Astrocyte of the spinal cord (primary cell): ENCODE data around the gene KATNAL2.

Source experiments
- DNase-seq: peaks from one replicate; pipeline ENCODE4 v3.0.0; 2011; ENCODE audit warnings: low read depth, low spot score
- H3K4me3 ChIP-seq: 2 replicates; pipeline ENCODE4 v1.5.1; 2011; ENCODE audit warnings: low read depth, mild to moderate bottlenecking, low read length, moderate library complexity
- CTCF ChIP-seq: IDR thresholded peaks from 2 replicates; pipeline ENCODE4 v1.5.1; 2012; ENCODE audit warnings: low read depth, mild to moderate bottlenecking, low read length, inconsistent platforms
- in situ Hi-C: cut with HindIII; loops from 2 replicates; pipeline ENCODE4 v1.10.0; 2017; ENCODE audit warnings: low sequenced_read_pairs

Gene KATNAL2

GRCh38 chr18:46920653-46921052, 3.3 kb downstream of the KATNAL2 start:
- H3K4me3 ChIP-seq, result no peak overlapping the region
- in situ Hi-C loops, result no loop called here
- no peak for TF ChIP-seq CTCF
- DNase-seq, result no peak

- in situ Hi-C loops, result no loop called here
- TF ChIP-seq CTCF, result no peak
- DNase-seq, result peak; percentile 56
- no peak overlapping the region for H3K4me3 ChIP-seq
These were observed 22.0 kb downstream of the KATNAL2 start for GRCh38 chr18:46939337-46939963.

- no peak overlapping the region for H3K4me3 ChIP-seq
- in situ Hi-C loops, result no loop called here
- TF ChIP-seq CTCF, result no peak
- no peak for DNase-seq
These were observed 22.7 kb downstream of the KATNAL2 start for GRCh38 chr18:46939998-46940571.

- no peak for DNase-seq
- H3K4me3 ChIP-seq, result no peak overlapping the region
- no peak for TF ChIP-seq CTCF
- in situ Hi-C loops, result no loop called here
These were observed 25.2 kb downstream of the KATNAL2 start for GRCh38 chr18:46942646-46943045.

- no peak for TF ChIP-seq CTCF
- H3K4me3 ChIP-seq, result peak overlapping the region; percentile 74
- in situ Hi-C loops, result no loop called here
- DNase-seq, result peak; percentile 91
These were observed 29.4 kb downstream of the KATNAL2 start for GRCh38 chr18:46946656-46947282.

- peak; percentile 54 for TF ChIP-seq CTCF
- in situ Hi-C loops, result no loop called here
These were observed 32.8 kb downstream of the KATNAL2 start for GRCh38 chr18:46950064-46950656.

More at GRCh38 chr18:46950064-46950656, 32.8 kb downstream of the KATNAL2 start:
- peak; percentile 2 for DNase-seq
- H3K4me3 ChIP-seq, result no peak overlapping the region
